PC-3 (cell line): Measurements from ENCODE around the gene SNCA. TPM values are rescaled to one million over a fixed set of nuclear protein-coding genes. Genes with fewer than 3 reads are reported as not detected.

ENCODE experiments used
- ATAC-seq: fragments of 200-7000 bp; cut with Tn5 transposase; 2 replicates; pipeline ENCODE4 v1.9.1; 2020; ENCODE audit warnings: mild to moderate bottlenecking, moderate library complexity
- BruUV-seq: library from RNA; stranded (reverse); fragments of 400-500 nt; replicated peaks from 2 replicates; lab custom pipeline; 2021; lab: Mats Ljungman, UMichigan
- CTCF ChIA-PET: fragments of 300-600 bp; sonication (Branson Sonifier 250); formaldehyde crosslinking; loops from one replicate; lab custom pipeline; 2022; ENCODE audit warnings: antibody characterized with exemption; lab: Charles Lee
- POLR2A ChIA-PET: fragments of 300-600 bp; sonication (Branson Sonifier 250); formaldehyde crosslinking; loops from one replicate; lab custom pipeline; 2022; ENCODE audit warnings: antibody characterized with exemption; ENCODE audit not compliant: unreplicated experiment; lab: Charles Lee
- DNase-seq: peaks from one replicate; pipeline ENCODE4 v3.0.0-alpha.2; 2015
- H2AFZ ChIP-seq: fragments of 300-600 bp; sonication (generic); 2 replicates; pipeline ENCODE4 v1.6.0; 2016; ENCODE audit warnings: antibody characterized with exemption, low read length
- H3F3A ChIP-seq: fragments of 300-600 bp; sonication (generic); one replicate; pipeline ENCODE4 v1.6.0; 2017; ENCODE audit warnings: antibody characterized with exemption, low read length, control low read depth, mild to moderate bottlenecking; ENCODE audit not compliant: unreplicated experiment
- H3K27ac ChIP-seq: fragments of 300-600 bp; sonication (generic); 2 replicates; pipeline ENCODE4 v1.5.1; 2016; ENCODE audit warnings: mild to moderate bottlenecking, low read length
- H3K27me3 ChIP-seq: fragments of 300-600 bp; sonication (generic); 2 replicates; pipeline ENCODE4 v1.6.1; 2016; ENCODE audit warnings: low read length, mixed read lengths
- H3K36me3 ChIP-seq: fragments of 300-600 bp; sonication (generic); 2 replicates; pipeline ENCODE4 v1.6.1; 2016; ENCODE audit warnings: low read depth, mixed run types, low read length, mixed read lengths
- H3K4me1 ChIP-seq: fragments of 300-600 bp; sonication (generic); 2 replicates; pipeline ENCODE4 v1.5.1; 2016; ENCODE audit warnings: low read length; ENCODE audit not compliant: insufficient read depth
- H3K4me2 ChIP-seq: fragments of 300-600 bp; sonication (generic); 2 replicates; pipeline ENCODE4 v1.6.0; 2016; ENCODE audit warnings: low read length
- H3K4me3 ChIP-seq: fragments of 300-600 bp; sonication (generic); 2 replicates; pipeline ENCODE4 v1.5.1; 2016; ENCODE audit warnings: mild to moderate bottlenecking, low read length, mixed read lengths
- H3K79me2 ChIP-seq: fragments of 300-600 bp; sonication (generic); 2 replicates; pipeline ENCODE4 v1.6.1; 2017; ENCODE audit warnings: low read length, mixed read lengths
- H3K9ac ChIP-seq: fragments of 300-600 bp; sonication (generic); 2 replicates; pipeline ENCODE4 v1.6.0; 2016; ENCODE audit warnings: mild to moderate bottlenecking, low read length
- H3K9me2 ChIP-seq: fragments of 300-600 bp; sonication (generic); replicated peaks from 2 replicates; pipeline ENCODE4 v1.6.1; 2016; ENCODE audit warnings: mixed run types, low read length, mixed read lengths
- H3K9me3 ChIP-seq: fragments of 300-600 bp; sonication (generic); 2 replicates; pipeline ENCODE4 v1.6.1; 2016; ENCODE audit warnings: low read length, mixed read lengths
- H4K20me1 ChIP-seq: fragments of 300-600 bp; sonication (generic); 2 replicates; pipeline ENCODE4 v1.6.1; 2016; ENCODE audit warnings: low read length, mixed read lengths
- EZH2 ChIP-seq: fragments of 300-600 bp; sonication (generic); IDR thresholded peaks from one replicate; pipeline ENCODE4 v1.6.1; 2017; ENCODE audit warnings: antibody characterized with exemption, mild to moderate bottlenecking, low read length; ENCODE audit not compliant: unreplicated experiment
- EZH2phosphoT487 ChIP-seq: fragments of 300-600 bp; sonication (generic); IDR thresholded peaks from 2 replicates; pipeline ENCODE4 v1.6.1; 2018; ENCODE audit warnings: mild to moderate bottlenecking, antibody characterized with exemption, low read length, borderline replicate concordance
- intact Hi-C: fragments of 100-400 bp; cut with micrococcal nuclease; formaldehyde crosslinking; loops from 2 replicates; pipeline ENCODE4 v1.9.0; 2023
- total RNA-seq: library from RNA; depleted of rRNA; stranded (reverse); fragments of >200 nt; gene quantifications from 2 replicates; pipeline ENCODE4 v1.2.3, GENCODE V29; 2014
- TF ChIP-seq, protein P1 (sequence below): fragments of 300-600 bp; sonication (generic); conservative IDR thresholded peaks from 2 replicates; pipeline ENCODE4 v1.5.1; 2017; ENCODE audit warnings: antibody characterized with exemption, low read depth, mild to moderate bottlenecking, low read length

SNCA gene
- total RNA-seq, 1 experiment from 2014 or later = 1.2 TPM

DNA sequence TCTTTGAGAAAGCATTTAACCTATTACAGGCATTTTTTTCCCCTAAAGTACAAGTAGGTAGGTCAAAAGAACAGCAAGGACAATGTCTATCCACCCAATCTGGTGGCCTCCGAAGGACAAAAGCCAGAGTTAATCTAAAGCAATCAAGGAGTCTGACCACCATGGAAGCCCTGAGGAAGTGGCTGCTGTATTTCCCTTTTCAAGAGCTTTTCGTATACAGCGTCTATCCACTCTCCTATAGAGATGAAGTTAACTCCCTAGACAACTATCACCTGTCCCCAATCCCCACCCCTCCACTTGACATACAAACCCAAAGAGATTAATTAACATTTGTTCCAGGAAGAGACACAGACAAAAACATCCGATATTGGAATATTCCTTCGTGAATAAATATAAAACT lies 85.5 kb downstream of the SNCA start:
- CTCF ChIA-PET = no interaction called here

DNA sequence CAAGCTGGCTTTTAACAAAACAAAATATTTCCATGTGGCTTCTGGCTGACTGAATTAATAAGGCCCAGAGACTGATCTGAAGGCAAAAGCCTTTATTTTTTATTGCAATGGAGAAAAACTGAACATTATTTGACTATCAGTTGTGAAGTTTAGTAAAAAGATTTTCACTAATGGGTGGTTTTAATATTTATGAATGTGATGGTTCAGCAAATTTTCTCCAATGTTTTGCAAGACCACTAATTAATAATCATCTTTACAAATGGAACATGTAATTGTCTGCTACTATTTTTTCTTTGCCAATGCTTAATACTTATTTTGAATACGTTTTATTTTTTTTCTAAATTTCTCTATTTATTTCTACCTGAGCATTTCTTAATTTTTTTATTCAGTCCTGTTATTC lies 90.6 kb downstream of the SNCA start:
- Histone ChIP-seq H3K27ac (no peak overlapping the region), H3K4me1 (no peaks in the 10 kb centered on the region), H3K4me3 (no peak overlapping the region), H3K27me3 (peaks cover 30% of the 10 kb centered on the region), H4K20me1 (no peaks in the 10 kb centered on the region), H3F3A (no peaks in the 10 kb centered on the region), H2AFZ (no peak overlapping the region), H3K9ac (no peak overlapping the region), H3K9me2 (no peaks in the 10 kb centered on the region), H3K36me3 (no peaks in the 10 kb centered on the region), H3K9me3 (no peaks in the 10 kb centered on the region), H3K4me2 (no peak overlapping the region), H3K79me2 (no peaks in the 10 kb centered on the region)
- ATAC-seq (no peak), DNase-seq (no peak)
- ChIA-PET POLR2A (no interaction called here), CTCF (no interaction called here)
- BruUV-seq = no TSS peak
- TF ChIP-seq EZH2phosphoT487 (no peak), EZH2 (no peak)
- TF ChIP-seq, protein P1, sequence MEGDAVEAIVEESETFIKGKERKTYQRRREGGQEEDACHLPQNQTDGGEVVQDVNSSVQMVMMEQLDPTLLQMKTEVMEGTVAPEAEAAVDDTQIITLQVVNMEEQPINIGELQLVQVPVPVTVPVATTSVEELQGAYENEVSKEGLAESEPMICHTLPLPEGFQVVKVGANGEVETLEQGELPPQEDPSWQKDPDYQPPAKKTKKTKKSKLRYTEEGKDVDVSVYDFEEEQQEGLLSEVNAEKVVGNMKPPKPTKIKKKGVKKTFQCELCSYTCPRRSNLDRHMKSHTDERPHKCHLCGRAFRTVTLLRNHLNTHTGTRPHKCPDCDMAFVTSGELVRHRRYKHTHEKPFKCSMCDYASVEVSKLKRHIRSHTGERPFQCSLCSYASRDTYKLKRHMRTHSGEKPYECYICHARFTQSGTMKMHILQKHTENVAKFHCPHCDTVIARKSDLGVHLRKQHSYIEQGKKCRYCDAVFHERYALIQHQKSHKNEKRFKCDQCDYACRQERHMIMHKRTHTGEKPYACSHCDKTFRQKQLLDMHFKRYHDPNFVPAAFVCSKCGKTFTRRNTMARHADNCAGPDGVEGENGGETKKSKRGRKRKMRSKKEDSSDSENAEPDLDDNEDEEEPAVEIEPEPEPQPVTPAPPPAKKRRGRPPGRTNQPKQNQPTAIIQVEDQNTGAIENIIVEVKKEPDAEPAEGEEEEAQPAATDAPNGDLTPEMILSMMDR = no peak
- intact Hi-C loops = no loop called here

More for the DNA sequence above, 85.5 kb downstream of the SNCA start:
- peaks cover 11% of the 10 kb centered on the region for H3K4me1 ChIP-seq
- POLR2A ChIA-PET = no interaction called here
- no peaks in the 10 kb centered on the region for H3K27me3 ChIP-seq
- DNase-seq (no peak), ATAC-seq (no peak)
- intact Hi-C loops = no loop called here
- TF ChIP-seq, protein P1 = no peak
- no peak for TF ChIP-seq EZH2
- TF ChIP-seq EZH2phosphoT487 = no peak
- BruUV-seq = no TSS peak
- H3K9me3 ChIP-seq = no peaks in the 10 kb centered on the region
- H3K9me2 ChIP-seq = no peaks in the 10 kb centered on the region
- H3K4me2 ChIP-seq = no peak overlapping the region
- H4K20me1 ChIP-seq = no peaks in the 10 kb centered on the region
- no peaks in the 10 kb centered on the region for H3F3A ChIP-seq
- no peaks in the 10 kb centered on the region for H3K79me2 ChIP-seq
- H3K9ac ChIP-seq = no peak overlapping the region
- no peak overlapping the region for H3K27ac ChIP-seq
- no peak overlapping the region for H2AFZ ChIP-seq
- no peak overlapping the region for H3K4me3 ChIP-seq
- H3K36me3 ChIP-seq = no peaks in the 10 kb centered on the region

DNA sequence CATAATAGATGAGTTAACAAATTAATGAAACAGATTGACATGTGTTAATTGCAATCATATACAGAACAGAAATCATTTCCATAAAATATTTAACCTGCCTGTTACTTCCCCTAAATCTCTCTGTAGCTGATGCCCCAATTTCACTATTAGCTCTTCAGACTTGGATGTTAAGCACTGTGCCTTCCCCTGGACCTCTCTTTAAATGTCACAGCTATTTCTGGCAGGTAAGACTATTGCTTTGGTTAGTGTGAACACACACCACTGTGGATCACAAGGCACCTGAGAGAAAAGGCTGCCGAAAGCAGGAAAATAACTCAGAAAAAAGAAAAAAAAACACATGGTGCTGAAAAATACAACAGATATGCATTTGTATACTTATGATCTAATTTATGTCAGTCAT lies 91.3 kb downstream of the SNCA start:
- ATAC-seq (no peak), DNase-seq (no peak)
- H3K27ac ChIP-seq = no peak overlapping the region
- no peaks in the 10 kb centered on the region for H3K9me3 ChIP-seq
- ChIA-PET POLR2A (no interaction called here), CTCF (no interaction called here)
- intact Hi-C loops = no loop called here
- no peak overlapping the region for H3K4me2 ChIP-seq
- no peaks in the 10 kb centered on the region for H3K36me3 ChIP-seq
- H3K27me3 ChIP-seq = peaks cover 33% of the 10 kb centered on the region
- no peaks in the 10 kb centered on the region for H3K79me2 ChIP-seq
- TF ChIP-seq EZH2 (no peak), EZH2phosphoT487 (no peak)
- TF ChIP-seq, protein P1 = no peak
- no peak overlapping the region for H3K9ac ChIP-seq
- H3K4me3 ChIP-seq = no peak overlapping the region
- H4K20me1 ChIP-seq = no peaks in the 10 kb centered on the region
- no peaks in the 10 kb centered on the region for H3F3A ChIP-seq
- no TSS peak for BruUV-seq
- no peaks in the 10 kb centered on the region for H3K9me2 ChIP-seq
- no peak overlapping the region for H2AFZ ChIP-seq
- no peaks in the 10 kb centered on the region for H3K4me1 ChIP-seq
